ENCODE measurements around the gene INCA1. TPM values are rescaled to one million over a fixed set of nuclear protein-coding genes. Genes with fewer than 3 reads are reported as not detected.
A peak's percentile ranks its signal among the peaks of the same experiment; 100 is the strongest.

Gene INCA1
- total RNA-seq, 1 donor: 0.36 TPM

DNA sequence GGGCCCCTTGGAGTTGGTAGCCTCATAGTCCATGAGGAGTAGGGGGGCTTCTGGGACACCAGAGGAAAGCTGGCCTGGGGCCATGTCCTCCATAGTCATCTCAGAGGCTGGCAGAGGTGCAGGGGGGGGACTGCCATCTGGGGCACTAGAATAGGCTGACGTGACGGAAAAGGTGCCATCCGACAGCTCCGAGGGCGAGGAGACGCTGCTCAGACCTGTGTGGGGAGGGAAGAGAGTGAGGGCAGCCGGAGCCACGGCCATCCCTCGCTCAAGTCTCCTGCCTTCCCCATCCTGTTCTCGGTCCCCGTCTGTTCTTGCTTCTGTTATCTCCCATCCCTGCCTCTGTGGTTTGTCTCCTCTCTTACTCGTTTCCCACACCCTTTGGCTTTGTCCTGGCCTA is 25.0 kb downstream of the INCA1 start:
- no peak for DNase-seq (ENCODE audit: low read depth)
- no peak overlapping the region for H3K4me3 ChIP-seq (ENCODE audit: low read depth, low read length)
- TF ChIP-seq, protein P1, sequence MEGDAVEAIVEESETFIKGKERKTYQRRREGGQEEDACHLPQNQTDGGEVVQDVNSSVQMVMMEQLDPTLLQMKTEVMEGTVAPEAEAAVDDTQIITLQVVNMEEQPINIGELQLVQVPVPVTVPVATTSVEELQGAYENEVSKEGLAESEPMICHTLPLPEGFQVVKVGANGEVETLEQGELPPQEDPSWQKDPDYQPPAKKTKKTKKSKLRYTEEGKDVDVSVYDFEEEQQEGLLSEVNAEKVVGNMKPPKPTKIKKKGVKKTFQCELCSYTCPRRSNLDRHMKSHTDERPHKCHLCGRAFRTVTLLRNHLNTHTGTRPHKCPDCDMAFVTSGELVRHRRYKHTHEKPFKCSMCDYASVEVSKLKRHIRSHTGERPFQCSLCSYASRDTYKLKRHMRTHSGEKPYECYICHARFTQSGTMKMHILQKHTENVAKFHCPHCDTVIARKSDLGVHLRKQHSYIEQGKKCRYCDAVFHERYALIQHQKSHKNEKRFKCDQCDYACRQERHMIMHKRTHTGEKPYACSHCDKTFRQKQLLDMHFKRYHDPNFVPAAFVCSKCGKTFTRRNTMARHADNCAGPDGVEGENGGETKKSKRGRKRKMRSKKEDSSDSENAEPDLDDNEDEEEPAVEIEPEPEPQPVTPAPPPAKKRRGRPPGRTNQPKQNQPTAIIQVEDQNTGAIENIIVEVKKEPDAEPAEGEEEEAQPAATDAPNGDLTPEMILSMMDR (IDR thresholded peaks at IDR 0.05; ENCODE audit: insufficient read depth, low read length): no peak

DNA sequence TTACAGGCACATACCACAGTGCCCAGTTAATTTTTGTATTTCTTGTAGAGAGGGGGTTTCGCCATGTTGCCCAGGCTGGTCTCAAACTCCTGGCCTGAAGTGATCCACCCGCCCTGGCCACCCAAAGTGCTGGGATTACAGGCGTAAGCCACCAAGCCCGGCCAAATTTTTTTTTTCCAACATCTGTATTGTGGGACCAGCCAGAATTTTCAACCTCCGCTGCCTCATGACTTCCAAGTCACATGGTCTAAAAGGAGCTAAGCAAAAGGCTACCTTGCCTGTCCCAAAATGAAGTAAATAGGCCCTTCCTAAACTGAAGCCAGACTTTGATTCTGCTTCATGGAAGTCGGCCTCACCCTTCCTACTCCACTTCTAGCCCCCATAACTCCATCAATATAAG is 25.5 kb downstream of the INCA1 start:
- H3K4me3 ChIP-seq (ENCODE audit: low read depth, low read length): no peak overlapping the region
- TF ChIP-seq, protein P1 (IDR thresholded peaks at IDR 0.05; ENCODE audit: insufficient read depth, low read length): no peak
- no peak for DNase-seq (ENCODE audit: low read depth)

DNA sequence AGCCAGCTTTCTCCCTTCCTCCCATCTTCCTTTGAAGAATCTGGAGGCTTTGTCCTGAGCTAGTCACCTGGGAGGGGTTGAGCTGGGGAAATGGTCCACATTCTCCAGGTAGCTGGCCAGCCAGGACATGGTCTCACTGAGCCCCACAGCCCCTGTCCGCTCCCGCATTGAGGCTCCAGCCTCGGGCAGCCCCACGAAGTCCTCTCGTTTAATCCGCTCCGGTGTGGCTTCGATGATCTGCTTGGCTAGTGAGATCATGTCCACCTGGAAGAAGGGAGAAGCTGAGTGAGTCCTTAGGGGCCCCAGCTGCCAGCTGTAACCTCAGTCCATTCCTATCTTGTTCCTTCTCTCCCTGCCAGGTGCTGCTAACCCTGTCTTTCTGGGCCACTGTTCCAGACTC is 27.0 kb downstream of the INCA1 start:
- TF ChIP-seq, protein P1 (IDR thresholded peaks at IDR 0.05; ENCODE audit: insufficient read depth, low read length): no peak
- no peak overlapping the region for H3K4me3 ChIP-seq (ENCODE audit: low read depth, low read length)
- DNase-seq (ENCODE audit: low read depth): no peak

DNA sequence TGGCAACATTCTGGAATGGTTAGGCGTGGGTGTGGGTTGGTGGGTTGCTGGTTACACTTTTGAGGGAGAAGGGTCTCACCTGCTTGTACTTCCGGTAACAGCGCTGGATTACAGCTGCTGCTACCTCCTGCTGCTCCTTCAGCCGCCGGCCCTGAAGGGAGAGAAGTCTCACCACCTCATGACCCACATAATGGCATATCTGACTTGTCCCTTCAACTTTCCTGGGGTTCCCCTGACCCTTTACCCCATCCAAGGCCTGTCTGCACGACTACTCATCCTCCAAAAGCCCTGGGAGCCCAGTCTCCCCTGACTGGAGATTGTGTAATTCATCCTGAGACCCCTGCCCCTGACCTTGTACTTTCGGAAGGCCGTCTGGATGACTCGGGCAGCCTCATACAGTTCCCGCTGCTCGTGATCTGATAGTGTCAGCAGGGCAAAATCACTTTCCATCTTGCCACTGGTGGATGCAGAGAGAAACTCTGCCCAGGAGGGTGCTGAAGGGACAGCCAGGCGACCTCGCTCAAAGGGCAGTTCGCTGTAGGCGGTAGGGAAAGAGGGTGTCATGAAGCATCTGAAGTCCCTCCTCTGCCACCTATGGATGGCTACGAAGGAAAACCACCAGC is 27.7 kb downstream of the INCA1 start:
- DNase-seq (ENCODE audit: low read depth): peak; percentile 37
- TF ChIP-seq, protein P1 (IDR thresholded peaks at IDR 0.05; ENCODE audit: insufficient read depth, low read length): no peak
- peak overlapping the region; percentile 88 for H3K4me3 ChIP-seq (ENCODE audit: low read depth, low read length)

DNA sequence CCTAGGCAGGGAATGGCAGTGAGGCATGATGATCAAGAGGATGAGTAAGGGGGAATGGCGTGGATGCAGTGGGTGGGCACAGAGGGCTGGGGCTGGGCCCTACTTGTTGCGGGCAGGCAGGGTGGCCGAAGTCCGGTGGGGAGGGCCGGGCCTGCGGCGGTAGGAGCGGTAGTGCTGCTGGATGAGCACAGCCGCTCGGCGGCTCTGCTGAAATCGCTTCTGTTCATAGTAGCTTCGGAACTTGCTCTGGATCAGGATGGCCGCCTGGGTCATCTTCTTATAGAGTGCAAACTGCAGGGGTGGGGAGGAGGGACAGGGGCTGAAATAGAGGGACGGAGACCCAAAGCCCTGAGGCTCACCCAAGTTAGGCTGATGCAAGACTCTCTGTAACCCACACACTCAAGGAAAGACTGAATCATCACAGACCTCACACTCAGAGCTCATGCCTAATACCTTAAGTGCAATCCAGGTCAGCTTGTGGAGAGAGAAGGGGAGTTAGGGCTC is 28.2 kb downstream of the INCA1 start:
- peak overlapping the region; percentile 88 for H3K4me3 ChIP-seq (ENCODE audit: low read depth, low read length)
- TF ChIP-seq, protein P1 (IDR thresholded peaks at IDR 0.05; ENCODE audit: insufficient read depth, low read length): no peak
- peak; percentile 97 for DNase-seq (ENCODE audit: low read depth)

DNA sequence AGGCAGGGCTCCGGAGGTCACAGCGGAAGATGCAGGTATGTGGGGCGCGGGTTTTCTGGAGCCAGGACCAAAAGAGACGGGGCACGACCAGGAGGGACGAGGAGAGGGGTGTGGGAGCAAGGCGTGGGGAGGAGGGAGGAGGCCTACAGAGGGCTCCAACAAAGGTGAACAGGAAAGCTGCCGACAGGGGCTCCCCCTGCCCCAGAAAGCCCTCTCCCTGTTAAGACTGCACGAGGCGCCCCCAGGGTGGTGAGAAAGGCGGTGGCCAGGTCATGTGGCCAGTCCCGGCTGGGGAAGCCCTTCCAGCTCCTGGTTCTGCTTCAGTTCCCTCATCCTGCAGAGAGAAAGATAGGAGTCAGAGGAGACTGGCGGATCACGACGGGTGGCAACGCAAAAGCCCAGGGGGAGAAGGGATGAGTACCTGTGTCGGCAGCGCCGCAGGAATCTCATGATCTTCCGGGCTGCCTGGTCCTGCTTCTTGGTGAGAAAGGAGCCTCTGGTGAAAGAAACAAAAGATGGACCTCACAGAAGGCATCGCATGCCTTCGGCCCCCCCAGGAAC is 28.8 kb downstream of the INCA1 start:
- peak; percentile 40 for DNase-seq (ENCODE audit: low read depth)
- peak overlapping the region; percentile 88 for H3K4me3 ChIP-seq (ENCODE audit: low read depth, low read length)
- TF ChIP-seq, protein P1 (IDR thresholded peaks at IDR 0.05; ENCODE audit: insufficient read depth, low read length): no peak

Data from fibroblast of the aortic adventitia (primary cell).